Activated T-helper 1 cell treated with anti-CD3 and anti-CD28 coated beads, Interleukin-12 subunit alpha, Interleukin-12 subunit beta, Interleukin-2, Interleukin-4 antibody, amounts not matched to agents 30 ng/mL and 10 ng/mL and 1 ng/mL, durations not matched to agents 14 hours and 24 hours and 36 hours (primary cell): ENCODE results near the gene PPP2R2D. TPM values are rescaled to one million over a fixed set of nuclear protein-coding genes. Genes with fewer than 3 reads are reported as not detected.

ENCODE experiments used
- DNase-seq: peaks from one replicate; pipeline ENCODE4 v3.0.0; 2021; ENCODE audit warnings: low spot score
- H3K27ac Mint-ChIP-seq: one replicate; pipeline ENCODE4 v1.8.0; 2021; ENCODE audit warnings: mild to moderate bottlenecking, mixed read lengths
- H3K27me3 Mint-ChIP-seq: one replicate; pipeline ENCODE4 v1.8.0; 2022; ENCODE audit warnings: mild to moderate bottlenecking, moderate library complexity, mixed read lengths; ENCODE audit not compliant: insufficient read depth
- H3K36me3 Mint-ChIP-seq: one replicate; pipeline ENCODE4 v1.8.0; 2021; ENCODE audit warnings: low read depth, mixed read lengths
- H3K4me1 Mint-ChIP-seq: one replicate; pipeline ENCODE4 v1.8.0; 2021; ENCODE audit warnings: low read depth, mixed read lengths
- H3K4me3 Mint-ChIP-seq: one replicate; pipeline ENCODE4 v1.8.0; 2021; ENCODE audit warnings: mild to moderate bottlenecking, moderate library complexity, mixed read lengths
- H3K9me3 Mint-ChIP-seq: one replicate; pipeline ENCODE4 v1.8.0; 2021; ENCODE audit warnings: mixed read lengths
- intact Hi-C: fragments of 100-400 bp; cut with micrococcal nuclease; formaldehyde crosslinking; loops from one replicate; pipeline ENCODE4 v1.15.1; 2024
- total RNA-seq: library from RNA; stranded (reverse); gene quantifications from 2 replicates; pipeline ENCODE4 v1.2.3, GENCODE V29; 2022

Gene PPP2R2D
- total RNA-seq, 1 donor from 2014 or later: 37.6 TPM

GRCh38 chr10:131858583-131859340, 42.0 kb upstream of the PPP2R2D start:
- no peak overlapping the region for H3K4me3 Mint-ChIP-seq
- H3K27ac Mint-ChIP-seq: no peak overlapping the region
- no peaks in the 10 kb centered on the region for H3K4me1 Mint-ChIP-seq
- no peaks in the 10 kb centered on the region for H3K9me3 Mint-ChIP-seq
- H3K27me3 Mint-ChIP-seq: no peaks in the 10 kb centered on the region
- intact Hi-C loops: no loop called here
- H3K36me3 Mint-ChIP-seq: no peaks in the 10 kb centered on the region
- DNase-seq: no peak

GRCh38 chr10:131859341-131860020, 41.3 kb upstream of the PPP2R2D start:
- Mint-ChIP-seq H3K27ac (no peak overlapping the region), H3K4me3 (no peak overlapping the region), H3K4me1 (no peaks in the 10 kb centered on the region), H3K27me3 (no peaks in the 10 kb centered on the region), H3K9me3 (no peaks in the 10 kb centered on the region), H3K36me3 (no peaks in the 10 kb centered on the region)
- no peak for DNase-seq
- intact Hi-C loops: no loop called here

- no peak for DNase-seq
- no peak overlapping the region for H3K4me3 Mint-ChIP-seq
- H3K4me1 Mint-ChIP-seq: no peaks in the 10 kb centered on the region
- H3K36me3 Mint-ChIP-seq: no peaks in the 10 kb centered on the region
- intact Hi-C loops: no loop called here
- H3K27me3 Mint-ChIP-seq: no peaks in the 10 kb centered on the region
- H3K9me3 Mint-ChIP-seq: no peaks in the 10 kb centered on the region
- H3K27ac Mint-ChIP-seq: no peak overlapping the region
Measured at GRCh38 chr10:131860311-131860710, 40.5 kb upstream of the PPP2R2D start.

GRCh38 chr10:131860806-131861440, 39.9 kb upstream of the PPP2R2D start:
- DNase-seq: no peak
- no peak overlapping the region for H3K4me3 Mint-ChIP-seq
- no peaks in the 10 kb centered on the region for H3K4me1 Mint-ChIP-seq
- no peak overlapping the region for H3K27ac Mint-ChIP-seq
- H3K9me3 Mint-ChIP-seq: no peaks in the 10 kb centered on the region
- H3K36me3 Mint-ChIP-seq: no peaks in the 10 kb centered on the region
- intact Hi-C loops: no loop called here
- no peaks in the 10 kb centered on the region for H3K27me3 Mint-ChIP-seq

- no peaks in the 10 kb centered on the region for H3K27me3 Mint-ChIP-seq
- H3K36me3 Mint-ChIP-seq: no peaks in the 10 kb centered on the region
- no peak for DNase-seq
- intact Hi-C loops: no loop called here
- H3K4me3 Mint-ChIP-seq: no peak overlapping the region
- H3K4me1 Mint-ChIP-seq: no peaks in the 10 kb centered on the region
- no peaks in the 10 kb centered on the region for H3K9me3 Mint-ChIP-seq
- no peak overlapping the region for H3K27ac Mint-ChIP-seq
Measured at GRCh38 chr10:131862548-131862947, 38.3 kb upstream of the PPP2R2D start.

- no peak overlapping the region for H3K27ac Mint-ChIP-seq
- intact Hi-C loops: no loop called here
Measured at GRCh38 chr10:131865223-131865917, 35.4 kb upstream of the PPP2R2D start.

GRCh38 chr10:131866673-131867072, 34.1 kb upstream of the PPP2R2D start:
- no peaks in the 10 kb centered on the region for H3K4me1 Mint-ChIP-seq
- no peaks in the 10 kb centered on the region for H3K27me3 Mint-ChIP-seq
- no peaks in the 10 kb centered on the region for H3K36me3 Mint-ChIP-seq
- no peak overlapping the region for H3K27ac Mint-ChIP-seq
- H3K4me3 Mint-ChIP-seq: no peak overlapping the region
- no peaks in the 10 kb centered on the region for H3K9me3 Mint-ChIP-seq
- intact Hi-C loops: no loop called here
- DNase-seq: no peak

More at GRCh38 chr10:131865223-131865917, 35.4 kb upstream of the PPP2R2D start:
- Mint-ChIP-seq H3K4me1 (no peaks in the 10 kb centered on the region), H3K36me3 (no peaks in the 10 kb centered on the region), H3K9me3 (no peaks in the 10 kb centered on the region), H3K4me3 (no peak overlapping the region), H3K27me3 (no peaks in the 10 kb centered on the region)
- DNase-seq: no peak

- intact Hi-C loops: no loop called here
Measured at GRCh38 chr10:131868436-131868835, 32.4 kb upstream of the PPP2R2D start.

GRCh38 chr10:131869344-131869743, 31.5 kb upstream of the PPP2R2D start:
- Mint-ChIP-seq H3K27me3 (no peaks in the 10 kb centered on the region), H3K36me3 (no peaks in the 10 kb centered on the region), H3K4me3 (no peak overlapping the region), H3K4me1 (no peaks in the 10 kb centered on the region), H3K27ac (no peak overlapping the region), H3K9me3 (no peaks in the 10 kb centered on the region)
- DNase-seq: no peak
- intact Hi-C loops: no loop called here

More at GRCh38 chr10:131868436-131868835, 32.4 kb upstream of the PPP2R2D start:
- Mint-ChIP-seq H3K27me3 (no peaks in the 10 kb centered on the region), H3K27ac (no peak overlapping the region), H3K4me1 (no peaks in the 10 kb centered on the region), H3K4me3 (no peak overlapping the region), H3K9me3 (no peaks in the 10 kb centered on the region), H3K36me3 (no peaks in the 10 kb centered on the region)
- DNase-seq: no peak

GRCh38 chr10:131870411-131870810, 30.4 kb upstream of the PPP2R2D start:
- H3K4me3 Mint-ChIP-seq: no peak overlapping the region
- no peak for DNase-seq
- no peaks in the 10 kb centered on the region for H3K36me3 Mint-ChIP-seq
- H3K27me3 Mint-ChIP-seq: peaks cover 2% of the 10 kb centered on the region
- intact Hi-C loops: no loop called here
- H3K27ac Mint-ChIP-seq: no peak overlapping the region
- H3K4me1 Mint-ChIP-seq: no peaks in the 10 kb centered on the region
- no peaks in the 10 kb centered on the region for H3K9me3 Mint-ChIP-seq

- no peaks in the 10 kb centered on the region for H3K9me3 Mint-ChIP-seq
- DNase-seq: no peak
- intact Hi-C loops: no loop called here
- no peaks in the 10 kb centered on the region for H3K36me3 Mint-ChIP-seq
- H3K27me3 Mint-ChIP-seq: peaks cover 2% of the 10 kb centered on the region
- no peak overlapping the region for H3K4me3 Mint-ChIP-seq
- no peak overlapping the region for H3K27ac Mint-ChIP-seq
- no peaks in the 10 kb centered on the region for H3K4me1 Mint-ChIP-seq
Measured at GRCh38 chr10:131870831-131871672, 29.8 kb upstream of the PPP2R2D start.

- Mint-ChIP-seq H3K9me3 (no peaks in the 10 kb centered on the region), H3K27me3 (peaks cover 5% of the 10 kb centered on the region), H3K27ac (no peak overlapping the region), H3K4me1 (no peaks in the 10 kb centered on the region), H3K36me3 (no peaks in the 10 kb centered on the region), H3K4me3 (no peak overlapping the region)
- no peak for DNase-seq
- intact Hi-C loops: no loop called here
Measured at GRCh38 chr10:131871673-131872005, 29.2 kb upstream of the PPP2R2D start.
